ENCODE measurements around the gene NUDT8. TPM values are rescaled to one million over a fixed set of nuclear protein-coding genes. Genes with fewer than 3 reads are reported as not detected.

The NUDT8 gene
- total and polyA plus RNA-seq, 2 donors (not counting 1 experiment from before 2014, with no cell fraction given), result 6.9 to 7.1 TPM

- Mint-ChIP-seq H3K27me3 (no peaks in the 10 kb centered on the region), H3K27ac (peak overlapping the region; percentile 78), H3K4me1 (peaks cover 66% of the 10 kb centered on the region), H3K9me3 (ENCODE audit: insufficient read depth) (no peaks in the 10 kb centered on the region), H3K4me3 (peak overlapping the region; percentile 95)
- H3K4me1 ChIP-seq (ENCODE audit: control insufficient read depth in 2 of 2, insufficient read depth in 2 of 2, low read length in 2 of 2), result peaks cover 66 to 72% of the 10 kb centered on the region in 2 donors
- WGBS (ENCODE audit: insufficient coverage), result 1% methylated on average over 12 of the region's 12 CpGs
- ChIA-PET CTCF (interaction anchor here (0.8 to 9.2 kb wide), 13 partner anchors 11 to 276 kb away, joined by 3 to 149 read pairs (median 3); partner anchors contain the start of gene NUDT8), POLR2A (interaction anchor here (0.5 to 2.0 kb wide), 4 partner anchors 19 to 409 kb away, joined by 3 to 13 read pairs (median 4); partner anchors contain the start of gene NUDT8)
- H3K9ac ChIP-seq (ENCODE audit: low read length), result no peak overlapping the region
- H3K79me2 ChIP-seq (ENCODE audit: control insufficient read depth, insufficient read depth, low read length), result no peaks in the 10 kb centered on the region
- no peaks in the 10 kb centered on the region for H3K36me3 ChIP-seq (replicated peaks in 1 of 2; ENCODE audit: control extremely low read depth in 1 of 2, control insufficient read depth in 1 of 2, extremely low read depth in 1 of 2, insufficient read depth in 2 of 2, low read length in 1 of 2)
- intact Hi-C loops (cut with micrococcal nuclease), result loop anchor here (1.0 to 5.0 kb wide), 3 partner anchors 11 to 36 kb away; partner anchors contain the start of gene NUDT8
- peaks cover 0 to 40% (median 5%) of the 10 kb centered on the region in 3 donors for H3K9me3 ChIP-seq (ENCODE audit: control extremely low read depth in 1 of 3, control insufficient read depth in 2 of 3, insufficient read depth in 1 of 3, low read length in 2 of 3)
- H3K4me3 ChIP-seq (ENCODE audit: control extremely low read depth in 1 of 5, extremely low read depth in 1 of 5, insufficient read depth in 1 of 5, low read depth in 2 of 5, low read length in 4 of 5), result no peak overlapping the region
- no peaks in the 10 kb centered on the region for H4K20me1 ChIP-seq (ENCODE audit: control insufficient read depth, insufficient read depth, low read length, poor library complexity, severe bottlenecking)
- DNase-seq, result peak; percentile 85
- peaks cover 0 to 5% (median 0%) of the 10 kb centered on the region in 4 experiments for H3K27me3 ChIP-seq (replicated peaks in 1 of 4; ENCODE audit: control extremely low read depth in 1 of 4, control insufficient read depth in 3 of 4, insufficient read depth in 4 of 4, low read length in 3 of 4)
- H3K4me2 ChIP-seq (replicated peaks; ENCODE audit: low read depth, low read length, poor library complexity, severe bottlenecking), result peak overlapping the region; percentile 79
- H3K27ac ChIP-seq (ENCODE audit: low read length in 2 of 2), result peak overlapping the region; percentile 56 to 66
- peak; percentile 79 for ATAC-seq (ENCODE audit: low read depth)
- TF ChIP-seq CTCF (IDR thresholded peaks at IDR 0.05) (peak; percentile 72), EZH2 (IDR thresholded peaks at IDR 0.05; ENCODE audit: borderline replicate concordance, insufficient read depth, low read depth, low read length, poor library complexity, severe bottlenecking) (no peak)
- no peak overlapping the region for H2AFZ ChIP-seq (ENCODE audit: insufficient read depth, low read depth, low read length, poor library complexity, severe bottlenecking)
Observed at GRCh38 chr11:67648140-67648795, 18.5 kb upstream of the NUDT8 start.

- H3K4me1 ChIP-seq (ENCODE audit: control insufficient read depth in 2 of 2, insufficient read depth in 2 of 2, low read length in 2 of 2), result peaks cover 66 to 72% of the 10 kb centered on the region in 2 donors
- peak overlapping the region; percentile 78 for H3K4me3 Mint-ChIP-seq
- POLR2A ChIA-PET, result interaction anchor here (1.3 to 2.0 kb wide), 2 partner anchors 18 to 20 kb away, joined by 4 to 13 read pairs; partner anchors contain the start of gene NUDT8
Observed at GRCh38 chr11:67647471-67647870, 17.7 kb upstream of the NUDT8 start.

More at GRCh38 chr11:67647471-67647870, 17.7 kb upstream of the NUDT8 start:
- no peak overlapping the region for H3K9ac ChIP-seq (ENCODE audit: low read length)
- peak overlapping the region in 1 of 5 experiments; percentile 53 for H3K4me3 ChIP-seq (ENCODE audit: control extremely low read depth in 1 of 5, extremely low read depth in 1 of 5, insufficient read depth in 1 of 5, low read depth in 2 of 5, low read length in 4 of 5)
- peaks cover 0 to 41% (median 5%) of the 10 kb centered on the region in 3 donors for H3K9me3 ChIP-seq (ENCODE audit: control extremely low read depth in 1 of 3, control insufficient read depth in 2 of 3, insufficient read depth in 1 of 3, low read length in 2 of 3)
- CTCF ChIA-PET, result interaction anchor here (1.0 to 9.2 kb wide), 7 partner anchors 11 to 75 kb away, joined by 3 to 149 read pairs (median 12); partner anchors contain the start of gene NUDT8
- H3K4me2 ChIP-seq (replicated peaks; ENCODE audit: low read depth, low read length, poor library complexity, severe bottlenecking), result peak overlapping the region; percentile 79
- Mint-ChIP-seq H3K27ac (peak overlapping the region; percentile 78), H3K27me3 (no peaks in the 10 kb centered on the region), H3K4me1 (peaks cover 65% of the 10 kb centered on the region), H3K9me3 (ENCODE audit: insufficient read depth) (no peaks in the 10 kb centered on the region)
- WGBS (ENCODE audit: insufficient coverage), result 11% methylated on average over 11 of the region's 15 CpGs
- H3K79me2 ChIP-seq (ENCODE audit: control insufficient read depth, insufficient read depth, low read length), result no peaks in the 10 kb centered on the region
- H3K36me3 ChIP-seq (replicated peaks in 1 of 2; ENCODE audit: control extremely low read depth in 1 of 2, control insufficient read depth in 1 of 2, extremely low read depth in 1 of 2, insufficient read depth in 2 of 2, low read length in 1 of 2), result no peaks in the 10 kb centered on the region
- H3K27me3 ChIP-seq (replicated peaks in 1 of 4; ENCODE audit: control extremely low read depth in 1 of 4, control insufficient read depth in 3 of 4, insufficient read depth in 4 of 4, low read length in 3 of 4), result peaks cover 0 to 5% (median 0%) of the 10 kb centered on the region in 4 experiments
- H4K20me1 ChIP-seq (ENCODE audit: control insufficient read depth, insufficient read depth, low read length, poor library complexity, severe bottlenecking), result no peaks in the 10 kb centered on the region
- no peak for ATAC-seq (ENCODE audit: low read depth)
- H2AFZ ChIP-seq (ENCODE audit: insufficient read depth, low read depth, low read length, poor library complexity, severe bottlenecking), result no peak overlapping the region
- no peak overlapping the region for H3K27ac ChIP-seq (ENCODE audit: low read length in 2 of 2)
- intact Hi-C loops (cut with micrococcal nuclease), result loop anchor here (5.0 kb wide), 1 partner anchor 35 kb away; no protein-coding TSS in a partner anchor
- no peak for TF ChIP-seq CTCF (IDR thresholded peaks at IDR 0.05)
- TF ChIP-seq EZH2 (IDR thresholded peaks at IDR 0.05; ENCODE audit: borderline replicate concordance, insufficient read depth, low read depth, low read length, poor library complexity, severe bottlenecking), result no peak
- peak; percentile 39 for DNase-seq

Measured in B cell (primary cell).